ENCODE results near the gene CDK5RAP2. TPM values are rescaled to one million over a fixed set of nuclear protein-coding genes. Genes with fewer than 3 reads are reported as not detected.

Gene CDK5RAP2
- total RNA-seq, 1 experiment from 2014 or later = 56.4 TPM

GRCh38 chr9:120410925-120411501 is 169.0 kb downstream of the CDK5RAP2 start:
- no CpG with 5 or more reads among the region's 3 CpGs for WGBS (ENCODE audit: extremely low coverage, insufficient read length, low lambda C conversion rate)
- Mint-ChIP-seq H3K4me1 (peaks cover 45 to 49% of the 10 kb centered on the region in 2 experiments), H3K27ac (no peak overlapping the region; a peak in 3 of 7 replicates), H3K36me3 (ENCODE audit: insufficient read depth in 1 of 3, low read depth in 3 of 3) (peaks cover 28 to 63% (median 60%) of the 10 kb centered on the region in 3 experiments; a peak in 6 of 7 replicates), H3K9me3 (no peaks in the 10 kb centered on the region), H3K27me3 (ENCODE audit: low read depth) (no peaks in the 10 kb centered on the region), H3K4me3 (no peak overlapping the region)
- peaks cover 2% of the 10 kb centered on the region for H4K20me1 ChIP-seq (ENCODE audit: control insufficient read depth, insufficient read depth, insufficient read length)
- H3K56ac ChIP-seq (ENCODE audit: insufficient read length, low read depth, low read length) = no peak overlapping the region
- no peak overlapping the region for H3K4me2 ChIP-seq (ENCODE audit: insufficient read depth, insufficient read length, low read length)
- no peak overlapping the region for H2BK15ac ChIP-seq (ENCODE audit: low read depth, low read length)
- no peak overlapping the region for H3K18ac ChIP-seq (ENCODE audit: insufficient read length, low read depth, low read length)
- no peak for TF ChIP-seq CTCF (conservative IDR thresholded peaks at IDR 0.05)
- no peak overlapping the region for H2BK5ac ChIP-seq (ENCODE audit: insufficient read length, low read length)
- H3K79me2 ChIP-seq (ENCODE audit: insufficient read depth, low read length) = no peaks in the 10 kb centered on the region
- H3K79me1 ChIP-seq (ENCODE audit: insufficient read depth, low read depth, low read length, poor library complexity, severe bottlenecking) = no peaks in the 10 kb centered on the region
- H3K14ac ChIP-seq (ENCODE audit: insufficient read depth, low read length) = no peak overlapping the region
- H3K9ac ChIP-seq (ENCODE audit: extremely low read depth, insufficient read length, low read length) = no peak overlapping the region
- no peak overlapping the region for H2BK120ac ChIP-seq (ENCODE audit: low read depth, low read length, poor library complexity, severe bottlenecking)
- H3K27ac ChIP-seq (ENCODE audit: insufficient read length, low read depth, low read length) = no peak overlapping the region
- no peak overlapping the region for H4K91ac ChIP-seq (ENCODE audit: insufficient read length, low read depth, low read length)
- H2BK20ac ChIP-seq (ENCODE audit: low read depth, low read length, poor library complexity, severe bottlenecking) = no peak overlapping the region
- no peak overlapping the region for H2BK12ac ChIP-seq (ENCODE audit: insufficient read length, low read depth, low read length)
- H3K4me1 ChIP-seq (ENCODE audit: insufficient read depth, low read length) = peaks cover 13% of the 10 kb centered on the region
- H2AK5ac ChIP-seq (ENCODE audit: insufficient read length, low read length) = no peak overlapping the region
- H2AFZ ChIP-seq (ENCODE audit: low read length) = no peak overlapping the region
- DNase-seq = no peak
- H3K4ac ChIP-seq (ENCODE audit: low read depth, low read length) = no peak overlapping the region
- H3T11ph ChIP-seq (ENCODE audit: low read length) = no peak overlapping the region
- no peaks in the 10 kb centered on the region for H3K9me3 ChIP-seq (ENCODE audit: control insufficient read depth, low read depth, low read length)
- H3K23me2 ChIP-seq (ENCODE audit: insufficient read length, low read depth, low read length, poor library complexity, severe bottlenecking) = no peaks in the 10 kb centered on the region
- H4K8ac ChIP-seq (replicated peaks; ENCODE audit: insufficient read length, low read depth, low read length) = no peak overlapping the region
- H3K27me3 ChIP-seq (ENCODE audit: insufficient read depth, low read length) = no peaks in the 10 kb centered on the region
- H4K5ac ChIP-seq (ENCODE audit: insufficient read length, low read depth, low read length) = no peak overlapping the region
- no peak overlapping the region for H3K23ac ChIP-seq (ENCODE audit: insufficient read length, low read depth, low read length)

Measured in H9 (cell line).